HG02938 (cell line): Measurements from ENCODE around the gene EPS8.

Source experiments
- ATAC-seq: cut with Tn5 transposase; IDR thresholded peaks from one replicate; pipeline ENCODE4 v1.9.1; 2021; ENCODE audit warnings: mild to moderate bottlenecking, moderate library complexity; ENCODE audit not compliant: unreplicated experiment

The EPS8 gene

DNA sequence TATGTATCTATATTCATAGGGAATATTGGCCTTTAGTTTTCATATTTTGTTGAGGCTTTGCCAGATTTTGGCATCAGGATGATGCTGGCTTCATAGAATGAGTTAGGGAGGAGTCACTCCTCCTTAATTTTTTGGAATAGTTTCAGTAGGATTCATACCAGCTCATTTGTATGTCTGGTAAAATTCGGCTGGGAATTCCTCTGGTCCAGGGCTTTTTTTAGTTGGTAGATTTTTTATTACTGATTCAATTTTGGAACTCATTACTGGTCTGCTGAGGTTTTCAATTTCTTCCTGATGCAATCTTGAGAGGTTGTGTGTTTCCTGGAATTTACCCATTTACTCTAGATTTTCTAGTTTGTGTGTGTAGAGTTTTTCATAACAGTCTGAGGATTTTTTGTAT lies 175.2 kb downstream of the EPS8 start:
- ATAC-seq, result no peak

DNA sequence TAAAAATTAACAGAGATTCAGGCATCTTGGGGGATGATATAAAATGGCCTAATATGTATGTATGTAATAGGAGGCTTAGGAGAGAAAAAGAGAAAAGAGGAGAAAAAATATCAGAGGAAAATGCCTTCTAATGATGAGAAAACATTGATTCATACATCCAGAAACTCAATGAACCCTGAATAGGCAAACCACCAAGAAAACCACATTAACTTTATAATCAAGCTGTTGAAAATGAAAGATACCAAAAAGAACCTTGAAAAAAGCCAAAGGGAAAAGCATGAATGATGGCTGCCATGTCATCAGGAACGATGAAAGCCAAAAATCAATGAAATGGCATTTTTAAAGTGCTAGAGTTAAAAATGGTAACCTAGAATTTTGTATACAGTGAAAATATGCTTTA lies 180.2 kb downstream of the EPS8 start:
- ATAC-seq, result no peak

DNA sequence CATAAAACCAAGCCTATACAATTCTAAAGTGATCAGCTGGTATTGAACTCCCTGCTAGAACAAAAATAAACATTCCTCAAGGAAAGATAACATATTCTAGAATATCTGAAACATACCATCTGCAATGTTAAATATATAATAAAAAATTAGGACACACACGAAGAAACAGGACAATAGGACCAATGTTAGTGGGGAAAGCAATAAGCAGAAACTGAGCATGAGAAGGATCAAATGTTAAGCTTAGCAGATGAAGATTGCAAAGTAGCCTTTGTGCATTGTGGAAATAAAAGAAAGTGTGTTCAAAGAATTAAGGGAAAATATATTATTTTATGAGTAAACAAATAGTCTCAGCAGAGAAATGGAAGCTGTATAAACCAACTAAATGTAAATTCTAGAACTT lies 180.8 kb downstream of the EPS8 start:
- no peak for ATAC-seq

GRCh38 chr12:15605881-15606590 lies 183.2 kb downstream of the EPS8 start:
- no peak for ATAC-seq

GRCh38 chr12:15603474-15604085 lies 185.6 kb downstream of the EPS8 start:
- ATAC-seq, result no peak

GRCh38 chr12:15602051-15602672 lies 187.0 kb downstream of the EPS8 start:
- ATAC-seq, result no peak

- no peak for ATAC-seq
Measured at GRCh38 chr12:15601210-15601800, 187.9 kb downstream of the EPS8 start.

DNA sequence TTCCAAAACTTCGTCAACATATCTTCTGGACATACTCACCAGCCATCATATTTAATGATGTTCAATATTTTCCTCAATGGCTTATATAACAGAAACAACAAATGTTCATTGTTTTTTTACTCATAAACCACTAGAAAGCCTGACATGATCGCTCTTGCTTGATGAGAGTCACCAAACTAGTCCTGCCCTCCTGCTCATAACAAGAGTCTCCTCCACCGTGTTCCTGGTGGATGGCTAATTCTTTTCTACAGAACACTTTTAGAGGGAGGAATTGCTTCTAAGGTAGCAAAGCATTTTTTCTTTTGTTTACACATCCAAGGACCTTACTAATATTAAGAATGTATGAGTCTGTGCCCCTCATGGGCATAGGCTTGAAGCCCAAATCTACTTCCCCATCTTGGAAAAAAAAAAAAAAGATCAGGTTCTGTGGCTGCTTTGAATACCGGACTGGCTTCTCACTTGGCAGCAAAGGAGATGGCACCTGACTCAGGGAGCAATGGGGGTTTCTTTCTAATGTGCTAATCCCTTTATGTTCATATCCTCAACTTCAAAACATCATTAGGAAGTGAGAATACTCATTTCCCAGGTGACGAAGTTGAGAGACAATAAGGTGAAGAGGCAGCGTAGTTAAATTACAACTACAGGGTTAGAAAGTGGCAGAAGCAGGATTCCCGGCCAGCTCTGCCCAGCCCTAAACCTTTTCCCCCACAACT lies 188.8 kb downstream of the EPS8 start:
- no peak for ATAC-seq

GRCh38 chr12:15599266-15600037 lies 189.7 kb downstream of the EPS8 start:
- no peak for ATAC-seq

DNA sequence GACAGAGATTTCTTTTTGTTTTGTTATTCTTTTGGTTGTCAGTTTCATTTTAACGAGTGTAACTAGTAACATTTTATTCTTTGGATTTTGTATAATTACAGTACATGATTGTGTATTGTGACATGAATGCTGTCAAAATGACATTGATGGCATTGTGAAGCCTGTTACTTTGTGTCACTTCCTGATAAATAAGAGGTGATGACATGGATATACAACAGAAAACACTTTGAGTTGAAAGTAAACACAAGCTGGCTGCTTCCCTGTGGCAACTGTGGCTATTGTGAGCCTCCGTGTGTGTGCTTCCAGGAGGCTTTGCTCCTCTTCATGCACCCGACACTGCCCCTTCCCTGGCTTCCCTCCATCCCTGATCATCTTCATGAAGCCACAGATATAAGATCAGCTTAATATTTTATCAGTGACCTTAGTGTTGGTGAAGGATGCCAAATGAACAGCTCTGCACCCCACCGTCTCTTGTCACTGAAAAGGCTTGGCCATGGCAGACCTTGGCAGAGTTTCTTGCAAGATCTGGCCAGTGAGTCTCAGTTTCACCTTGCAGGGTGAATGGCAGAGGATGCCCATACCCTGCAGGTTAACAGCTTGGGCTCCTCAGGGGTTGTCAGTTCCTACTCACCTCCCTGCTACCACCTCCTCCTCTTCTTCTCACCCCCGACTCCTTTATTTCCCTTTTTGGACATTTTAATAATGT lies 191.9 kb downstream of the EPS8 start:
- no peak for ATAC-seq

DNA sequence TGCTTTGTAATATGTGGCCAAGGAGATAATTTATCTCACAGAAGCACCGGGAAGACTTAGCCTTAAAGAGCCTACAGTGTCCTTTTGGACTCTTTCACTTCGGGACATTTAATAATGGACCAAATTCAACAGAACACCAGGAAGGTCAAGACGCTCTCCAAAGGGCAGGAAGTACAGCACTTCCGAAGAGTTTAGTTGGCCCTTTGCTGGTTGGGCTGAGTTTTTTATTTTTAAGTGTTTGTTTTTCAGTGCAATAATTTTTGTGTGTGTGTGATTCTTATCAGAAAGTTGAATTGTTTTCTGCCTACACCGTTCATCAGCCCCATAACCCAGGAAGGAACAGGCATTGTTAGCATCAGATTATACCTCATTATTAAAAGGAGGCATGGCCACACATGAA lies 193.0 kb downstream of the EPS8 start:
- no peak for ATAC-seq

GRCh38 chr12:15592934-15593333 lies 196.3 kb downstream of the EPS8 start:
- no peak for ATAC-seq

DNA sequence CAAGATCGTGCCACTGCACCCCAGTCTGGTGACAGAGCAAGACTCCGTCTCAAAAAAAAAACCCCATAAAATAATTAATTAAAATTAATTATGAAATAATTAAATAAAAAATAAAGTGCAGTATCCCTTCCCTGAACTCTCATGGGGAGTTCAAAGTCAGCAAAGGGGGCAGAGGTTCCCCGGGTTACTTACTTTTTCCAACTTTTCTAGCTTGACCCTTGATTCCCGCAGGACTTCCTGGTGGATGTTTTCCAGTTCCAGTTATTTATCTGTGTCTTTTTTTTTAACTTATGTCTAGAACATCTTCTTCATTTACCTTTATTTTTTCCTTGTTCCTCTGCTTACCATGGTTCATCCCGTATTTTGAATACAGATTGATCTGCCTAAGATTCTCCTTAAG lies 197.4 kb downstream of the EPS8 start:
- ATAC-seq, result no peak

GRCh38 chr12:15590180-15590826 lies 198.9 kb downstream of the EPS8 start:
- peak; percentile 99 for ATAC-seq

- no peak for ATAC-seq
Measured at GRCh38 chr12:15589328-15590032, 199.7 kb downstream of the EPS8 start.

- no peak for ATAC-seq
Measured at GRCh38 chr12:15584366-15585041, 204.7 kb downstream of the EPS8 start.

DNA sequence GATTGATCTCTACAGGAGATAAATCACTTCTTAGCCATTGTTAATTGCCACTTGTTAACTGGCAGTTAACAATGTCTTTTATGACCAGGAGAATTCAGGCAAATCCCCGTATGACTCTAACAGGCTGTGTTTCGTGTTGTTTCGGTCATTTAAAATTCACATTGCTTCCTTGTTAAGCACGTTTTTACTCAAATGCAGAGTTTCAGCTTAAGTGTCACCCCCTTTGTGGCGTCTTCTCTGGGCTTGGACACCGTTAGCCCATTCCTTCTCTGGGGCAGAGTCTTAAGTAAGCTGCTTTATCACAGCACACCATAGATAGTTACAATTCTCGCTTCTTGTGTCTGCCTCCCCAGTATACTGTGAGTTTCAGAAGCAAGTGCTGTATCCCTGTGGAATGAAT lies 205.4 kb downstream of the EPS8 start:
- ATAC-seq, result no peak

GRCh38 chr12:15581006-15581405 lies 208.2 kb downstream of the EPS8 start:
- ATAC-seq, result no peak
